Measurements from ENCODE around the gene PTPRJ. TPM values are rescaled to one million over a fixed set of nuclear protein-coding genes. Genes with fewer than 3 reads are reported as not detected.

The PTPRJ gene
- polyA plus RNA-seq, 3 donors, result 10.0 to 36.4 (median 14.6) TPM

DNA sequence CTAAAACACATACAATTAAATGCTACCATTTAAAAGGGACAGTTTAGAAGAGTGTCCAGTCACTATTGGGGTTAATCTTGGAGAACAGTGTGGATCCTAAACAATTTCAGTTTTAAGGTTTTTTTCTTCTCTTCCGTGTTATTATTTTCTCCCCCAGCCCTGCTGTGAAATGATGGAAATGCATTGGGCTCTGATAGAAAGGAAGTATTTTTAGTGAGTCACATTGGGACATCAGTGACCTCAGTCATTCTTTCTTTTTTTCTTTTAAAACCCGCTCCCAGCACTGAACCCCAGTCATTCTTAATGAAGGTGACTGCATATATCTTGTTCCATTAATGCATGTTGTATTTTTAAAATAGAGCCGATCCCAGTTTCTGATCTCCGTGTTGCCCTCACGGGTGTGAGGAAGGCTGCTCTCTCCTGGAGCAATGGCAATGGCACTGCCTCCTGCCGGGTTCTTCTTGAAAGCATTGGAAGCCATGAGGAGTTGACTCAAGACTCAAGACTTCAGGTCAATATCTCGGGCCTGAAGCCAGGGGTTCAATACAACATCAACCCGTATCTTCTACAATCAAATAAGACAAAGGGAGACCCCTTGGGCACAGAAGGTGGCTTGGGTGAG lies 143.0 kb downstream of the PTPRJ start:
- 96% methylated on average over 4 of the region's 8 CpGs for WGBS (ENCODE audit: insufficient coverage)
- peak overlapping the region in 1 of 7 donors; percentile 16 for H3K27ac Mint-ChIP-seq

More for the DNA sequence above, 143.0 kb downstream of the PTPRJ start:
- Histone ChIP-seq H2AFZ (ENCODE audit: insufficient read depth, low read depth, low read length, poor library complexity, severe bottlenecking) (no peak overlapping the region), H3K9me3 (replicated peaks in 1 of 2; ENCODE audit: control insufficient read depth in 1 of 2, insufficient read depth in 1 of 2, low read length in 2 of 2) (no peaks in the 10 kb centered on the region), H3K4me2 (replicated peaks; ENCODE audit: extremely low read depth, low read length, poor library complexity, severe bottlenecking) (no peak overlapping the region), H3K27me3 (ENCODE audit: control insufficient read depth in 2 of 2, insufficient read depth in 2 of 2, low read length in 2 of 2) (no peaks in the 10 kb centered on the region), H3K4me1 (ENCODE audit: control insufficient read depth in 1 of 2, insufficient read depth in 2 of 2, low read length in 2 of 2) (no peaks in the 10 kb centered on the region), H3K4me3 (replicated peaks in 1 of 3; ENCODE audit: low read depth in 2 of 3, low read length in 3 of 3) (no peak overlapping the region), H3K27ac (ENCODE audit: low read depth in 1 of 2, low read length in 2 of 2) (no peak overlapping the region), H3K36me3 (replicated peaks in 1 of 2; ENCODE audit: control insufficient read depth in 1 of 2, insufficient read depth in 2 of 2, low read length in 2 of 2) (peaks cover 89 to 100% of the 10 kb centered on the region in 2 donors), H3K79me2 (ENCODE audit: insufficient read depth, low read length) (peaks cover 2% of the 10 kb centered on the region), H3K9ac (ENCODE audit: insufficient read depth, low read length, poor library complexity, severe bottlenecking) (no peak overlapping the region), H4K20me1 (ENCODE audit: insufficient read depth, low read length) (peaks cover 97% of the 10 kb centered on the region)
- H3K36me3 Mint-ChIP-seq, result peaks cover 97 to 99% of the 10 kb centered on the region in 2 donors
- DNase-seq, result no peak
- no peak overlapping the region for H3K4me3 Mint-ChIP-seq
- no peaks in the 10 kb centered on the region for H3K4me1 Mint-ChIP-seq
- intact Hi-C loops (cut with micrococcal nuclease), result no loop called here
- TF ChIP-seq CTCF (IDR thresholded peaks at IDR 0.05), result no peak
- H3K9me3 Mint-ChIP-seq, result no peaks in the 10 kb centered on the region
- peaks cover 0 to 2% (median 0%) of the 10 kb centered on the region in 3 donors for H3K27me3 Mint-ChIP-seq (ENCODE audit: low read depth in 3 of 3)
